ENCODE results near the gene ZHX3. TPM values are rescaled to one million over a fixed set of nuclear protein-coding genes. Genes with fewer than 3 reads are reported as not detected.

Gene ZHX3
- total RNA-seq, 1 donor from 2014 or later = 9.1 TPM

- no peaks in the 10 kb centered on the region for H3K4me1 Mint-ChIP-seq (ENCODE audit: low read depth)
- H3K9me3 Mint-ChIP-seq (ENCODE audit: low read depth) = peaks cover 18% of the 10 kb centered on the region
- no peak for DNase-seq (ENCODE audit: low spot score, unreplicated experiment)
- H3K27ac Mint-ChIP-seq = no peak overlapping the region
- no peaks in the 10 kb centered on the region for H3K27me3 Mint-ChIP-seq
- no peak for TF ChIP-seq CTCF (IDR thresholded peaks at IDR 0.05; ENCODE audit: unreplicated experiment)
- H3K4me3 Mint-ChIP-seq (ENCODE audit: low read depth) = no peak overlapping the region
- peaks cover 4% of the 10 kb centered on the region for H3K36me3 Mint-ChIP-seq (ENCODE audit: insufficient read depth)
Observed at GRCh38 chr20:41185013-41185757, 132.3 kb downstream of the ZHX3 start.

- no peak for TF ChIP-seq CTCF (IDR thresholded peaks at IDR 0.05; ENCODE audit: unreplicated experiment)
- no peak for DNase-seq (ENCODE audit: low spot score, unreplicated experiment)
- Mint-ChIP-seq H3K4me1 (ENCODE audit: low read depth) (no peaks in the 10 kb centered on the region), H3K9me3 (ENCODE audit: low read depth) (peaks cover 7% of the 10 kb centered on the region), H3K27ac (peak overlapping the region; percentile 6), H3K36me3 (ENCODE audit: insufficient read depth) (peaks cover 3% of the 10 kb centered on the region), H3K27me3 (no peaks in the 10 kb centered on the region), H3K4me3 (ENCODE audit: low read depth) (no peak overlapping the region)
Observed at GRCh38 chr20:41183831-41184230, 133.7 kb downstream of the ZHX3 start.

- Mint-ChIP-seq H3K4me1 (ENCODE audit: low read depth) (no peaks in the 10 kb centered on the region), H3K27ac (no peak overlapping the region), H3K27me3 (no peaks in the 10 kb centered on the region), H3K9me3 (ENCODE audit: low read depth) (peaks cover 4% of the 10 kb centered on the region), H3K4me3 (ENCODE audit: low read depth) (no peak overlapping the region), H3K36me3 (ENCODE audit: insufficient read depth) (peaks cover 3% of the 10 kb centered on the region)
- TF ChIP-seq CTCF (IDR thresholded peaks at IDR 0.05; ENCODE audit: unreplicated experiment) = no peak
- DNase-seq (ENCODE audit: low spot score, unreplicated experiment) = no peak
Observed at GRCh38 chr20:41183391-41183790, 134.1 kb downstream of the ZHX3 start.

GRCh38 chr20:41182296-41183212, 135.0 kb downstream of the ZHX3 start:
- no peaks in the 10 kb centered on the region for H3K27me3 Mint-ChIP-seq

More at GRCh38 chr20:41182296-41183212, 135.0 kb downstream of the ZHX3 start:
- TF ChIP-seq CTCF (IDR thresholded peaks at IDR 0.05; ENCODE audit: unreplicated experiment) = no peak
- H3K36me3 Mint-ChIP-seq (ENCODE audit: insufficient read depth) = peaks cover 3% of the 10 kb centered on the region
- H3K4me3 Mint-ChIP-seq (ENCODE audit: low read depth) = no peak overlapping the region
- H3K9me3 Mint-ChIP-seq (ENCODE audit: low read depth) = no peaks in the 10 kb centered on the region
- DNase-seq (ENCODE audit: low spot score, unreplicated experiment) = peak; percentile 1
- H3K4me1 Mint-ChIP-seq (ENCODE audit: low read depth) = no peaks in the 10 kb centered on the region
- no peak overlapping the region for H3K27ac Mint-ChIP-seq

Measured in progenitor cell of endocrine pancreas (in vitro differentiated cells).